Subcutaneous adipose tissue (tissue), 4 donors: Measurements from ENCODE around the gene CFAP97. TPM values are rescaled to one million over a fixed set of nuclear protein-coding genes. Genes with fewer than 3 reads are reported as not detected.

Experiments used
- total RNA-seq, 4 donors: library from RNA; depleted of rRNA; stranded (reverse); fragments of >200 nt; gene quantifications; one replicate each; pipeline ENCODE4 v1.1.0, GENCODE V29; 2016
- TF ChIP-seq, protein P1 (sequence below): fragments of 450-650 bp; IDR thresholded peaks from one replicate; pipeline ENCODE4 v1.5.1; 2016; ENCODE audit warnings: low read depth, mild to moderate bottlenecking, control low read depth, antibody characterized with exemption, moderate library complexity

CFAP97 gene
- total RNA-seq, 4 donors from 2014 or later, result 27.5 to 60.0 (median 34.9) TPM

GRCh38 chr4:185142912-185143600 is 60.7 kb downstream of the CFAP97 start, which contains the start of gene SLC25A4:
SLC25A4 (plus strand) TSS chr4:185143266; CDS start chr4:185143373, 107 bp downstream.
- TF ChIP-seq, protein P1, sequence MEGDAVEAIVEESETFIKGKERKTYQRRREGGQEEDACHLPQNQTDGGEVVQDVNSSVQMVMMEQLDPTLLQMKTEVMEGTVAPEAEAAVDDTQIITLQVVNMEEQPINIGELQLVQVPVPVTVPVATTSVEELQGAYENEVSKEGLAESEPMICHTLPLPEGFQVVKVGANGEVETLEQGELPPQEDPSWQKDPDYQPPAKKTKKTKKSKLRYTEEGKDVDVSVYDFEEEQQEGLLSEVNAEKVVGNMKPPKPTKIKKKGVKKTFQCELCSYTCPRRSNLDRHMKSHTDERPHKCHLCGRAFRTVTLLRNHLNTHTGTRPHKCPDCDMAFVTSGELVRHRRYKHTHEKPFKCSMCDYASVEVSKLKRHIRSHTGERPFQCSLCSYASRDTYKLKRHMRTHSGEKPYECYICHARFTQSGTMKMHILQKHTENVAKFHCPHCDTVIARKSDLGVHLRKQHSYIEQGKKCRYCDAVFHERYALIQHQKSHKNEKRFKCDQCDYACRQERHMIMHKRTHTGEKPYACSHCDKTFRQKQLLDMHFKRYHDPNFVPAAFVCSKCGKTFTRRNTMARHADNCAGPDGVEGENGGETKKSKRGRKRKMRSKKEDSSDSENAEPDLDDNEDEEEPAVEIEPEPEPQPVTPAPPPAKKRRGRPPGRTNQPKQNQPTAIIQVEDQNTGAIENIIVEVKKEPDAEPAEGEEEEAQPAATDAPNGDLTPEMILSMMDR, result no peak

DNA sequence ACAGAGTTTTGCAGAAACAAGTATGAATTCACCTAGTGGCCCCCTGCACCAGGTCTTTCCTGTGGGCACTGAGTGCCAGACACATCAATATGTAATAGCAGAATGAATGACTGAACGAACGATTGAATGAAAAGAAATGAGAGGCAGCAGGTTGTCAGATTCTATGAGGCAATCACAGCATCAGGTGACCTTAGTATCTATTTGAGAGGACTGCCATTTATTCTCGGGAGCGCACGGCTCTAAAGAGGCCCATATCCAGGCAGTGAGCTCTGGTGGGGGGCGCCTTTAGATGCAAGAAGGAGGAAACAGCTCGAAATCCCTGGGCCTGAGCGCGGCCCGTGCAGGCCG is 61.3 kb downstream of the CFAP97 start:
- TF ChIP-seq, protein P1, result no peak

- TF ChIP-seq, protein P1, result no peak
These were observed 62.0 kb downstream of the CFAP97 start for GRCh38 chr4:185141777-185142176.

GRCh38 chr4:185139736-185140135 is 64.1 kb downstream of the CFAP97 start:
- TF ChIP-seq, protein P1, result no peak

GRCh38 chr4:185138161-185138560 is 65.6 kb downstream of the CFAP97 start:
- TF ChIP-seq, protein P1, result no peak

GRCh38 chr4:185137233-185137925 is 66.4 kb downstream of the CFAP97 start:
- TF ChIP-seq, protein P1, result no peak

- TF ChIP-seq, protein P1, result no peak
These were observed 69.4 kb downstream of the CFAP97 start for GRCh38 chr4:185134307-185134869.
